Loucy (cell line): ENCODE results near the gene CALR.
"Not testable (repeated sequence)": the region's sequence is repeated elsewhere in the genome, so short reads cannot be mapped to it uniquely, and the experiment has no call there.

Source experiments
- H2AFZ ChIP-seq: fragments of 200-600 bp; sonication (generic); 2 replicates; pipeline ENCODE4 v1.6.0; 2016; ENCODE audit warnings: antibody characterized with exemption, mild to moderate bottlenecking, low read length, moderate library complexity
- H3F3A ChIP-seq: fragments of 200-600 bp; 2 replicates; pipeline ENCODE4 v1.6.0; 2016; ENCODE audit warnings: antibody characterized with exemption, low read depth, mild to moderate bottlenecking
- H3K27me3 ChIP-seq: fragments of 200-600 bp; sonication (generic); 2 replicates; pipeline ENCODE4 v1.6.1; 2014; ENCODE audit warnings: low read length, mild to moderate bottlenecking; ENCODE audit not compliant: insufficient read depth, poor library complexity, severe bottlenecking
- H3K36me3 ChIP-seq: fragments of 200-600 bp; sonication (generic); 2 replicates; pipeline ENCODE4 v1.6.1; 2016; ENCODE audit warnings: low read length; ENCODE audit not compliant: insufficient read depth
- H3K4me1 ChIP-seq: fragments of 200-600 bp; sonication (generic); 2 replicates; pipeline ENCODE4 v1.5.1; 2014; ENCODE audit warnings: low read length, mild to moderate bottlenecking; ENCODE audit not compliant: insufficient read depth, poor library complexity, severe bottlenecking
- H3K4me2 ChIP-seq: fragments of 200-600 bp; sonication (generic); 2 replicates; pipeline ENCODE4 v1.6.0; 2014; ENCODE audit warnings: antibody characterized with exemption, low read length, low read depth, mild to moderate bottlenecking; ENCODE audit not compliant: poor library complexity, severe bottlenecking
- H3K4me3 ChIP-seq: fragments of 200-600 bp; sonication (generic); 2 replicates; pipeline ENCODE4 v1.5.1; 2014; ENCODE audit warnings: low read length, mild to moderate bottlenecking, mixed read lengths; ENCODE audit not compliant: poor library complexity, severe bottlenecking
- H3K79me2 ChIP-seq: fragments of 200-600 bp; sonication (generic); 2 replicates; pipeline ENCODE4 v1.6.1; 2014; ENCODE audit warnings: low read length; ENCODE audit not compliant: insufficient read depth
- H3K9ac ChIP-seq: fragments of 200-600 bp; sonication (generic); 2 replicates; pipeline ENCODE4 v1.6.0; 2014; ENCODE audit warnings: mild to moderate bottlenecking, low read depth, low read length, moderate library complexity; ENCODE audit not compliant: poor library complexity, severe bottlenecking
- H3K9me2 ChIP-seq: fragments of 200-600 bp; sonication (generic); replicated peaks from 2 replicates; pipeline ENCODE4 v1.6.1; 2016; ENCODE audit warnings: low read depth, low read length, mixed read lengths
- H3K9me3 ChIP-seq: fragments of 200-600 bp; sonication (generic); 2 replicates; pipeline ENCODE4 v1.6.1; 2014; ENCODE audit warnings: mild to moderate bottlenecking, antibody characterized with exemption, low read length, low read depth; ENCODE audit not compliant: insufficient read depth
- H4K20me1 ChIP-seq: fragments of 200-600 bp; sonication (generic); 2 replicates; pipeline ENCODE4 v1.6.0; 2014; ENCODE audit warnings: antibody characterized with exemption, low read length, mild to moderate bottlenecking; ENCODE audit not compliant: insufficient read depth, poor library complexity, severe bottlenecking
- EZH2phosphoT487 ChIP-seq: fragments of 200-600 bp; IDR thresholded peaks from 2 replicates; pipeline ENCODE4 v1.6.1; 2018; ENCODE audit warnings: antibody characterized with exemption, mild to moderate bottlenecking, moderate library complexity, borderline replicate concordance
- TF ChIP-seq, protein P1 (sequence below): fragments of 200-600 bp; sonication (generic); conservative IDR thresholded peaks from 2 replicates; pipeline ENCODE4 v1.5.1; 2014; ENCODE audit warnings: mild to moderate bottlenecking, antibody characterized with exemption, low read length

CALR gene

GRCh38 chr19:12947702-12948611, 9.5 kb downstream of the CALR start:
- Histone ChIP-seq H3F3A (peaks cover 24% of the 10 kb centered on the region), H2AFZ (no peak overlapping the region), H3K4me1 (peaks cover 37% of the 10 kb centered on the region), H3K4me2 (peak overlapping the region; percentile 91), H4K20me1 (peaks cover 62% of the 10 kb centered on the region), H3K27me3 (no peaks in the 10 kb centered on the region), H3K4me3 (peak overlapping the region; percentile 96), H3K9me3 (no peaks in the 10 kb centered on the region), H3K79me2 (peaks cover 81% of the 10 kb centered on the region), H3K9me2 (no peaks in the 10 kb centered on the region), H3K36me3 (peaks cover 52% of the 10 kb centered on the region), H3K9ac (peak overlapping the region; percentile 91)
- TF ChIP-seq, protein P1, sequence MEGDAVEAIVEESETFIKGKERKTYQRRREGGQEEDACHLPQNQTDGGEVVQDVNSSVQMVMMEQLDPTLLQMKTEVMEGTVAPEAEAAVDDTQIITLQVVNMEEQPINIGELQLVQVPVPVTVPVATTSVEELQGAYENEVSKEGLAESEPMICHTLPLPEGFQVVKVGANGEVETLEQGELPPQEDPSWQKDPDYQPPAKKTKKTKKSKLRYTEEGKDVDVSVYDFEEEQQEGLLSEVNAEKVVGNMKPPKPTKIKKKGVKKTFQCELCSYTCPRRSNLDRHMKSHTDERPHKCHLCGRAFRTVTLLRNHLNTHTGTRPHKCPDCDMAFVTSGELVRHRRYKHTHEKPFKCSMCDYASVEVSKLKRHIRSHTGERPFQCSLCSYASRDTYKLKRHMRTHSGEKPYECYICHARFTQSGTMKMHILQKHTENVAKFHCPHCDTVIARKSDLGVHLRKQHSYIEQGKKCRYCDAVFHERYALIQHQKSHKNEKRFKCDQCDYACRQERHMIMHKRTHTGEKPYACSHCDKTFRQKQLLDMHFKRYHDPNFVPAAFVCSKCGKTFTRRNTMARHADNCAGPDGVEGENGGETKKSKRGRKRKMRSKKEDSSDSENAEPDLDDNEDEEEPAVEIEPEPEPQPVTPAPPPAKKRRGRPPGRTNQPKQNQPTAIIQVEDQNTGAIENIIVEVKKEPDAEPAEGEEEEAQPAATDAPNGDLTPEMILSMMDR, result no peak
- no peak for TF ChIP-seq EZH2phosphoT487

DNA sequence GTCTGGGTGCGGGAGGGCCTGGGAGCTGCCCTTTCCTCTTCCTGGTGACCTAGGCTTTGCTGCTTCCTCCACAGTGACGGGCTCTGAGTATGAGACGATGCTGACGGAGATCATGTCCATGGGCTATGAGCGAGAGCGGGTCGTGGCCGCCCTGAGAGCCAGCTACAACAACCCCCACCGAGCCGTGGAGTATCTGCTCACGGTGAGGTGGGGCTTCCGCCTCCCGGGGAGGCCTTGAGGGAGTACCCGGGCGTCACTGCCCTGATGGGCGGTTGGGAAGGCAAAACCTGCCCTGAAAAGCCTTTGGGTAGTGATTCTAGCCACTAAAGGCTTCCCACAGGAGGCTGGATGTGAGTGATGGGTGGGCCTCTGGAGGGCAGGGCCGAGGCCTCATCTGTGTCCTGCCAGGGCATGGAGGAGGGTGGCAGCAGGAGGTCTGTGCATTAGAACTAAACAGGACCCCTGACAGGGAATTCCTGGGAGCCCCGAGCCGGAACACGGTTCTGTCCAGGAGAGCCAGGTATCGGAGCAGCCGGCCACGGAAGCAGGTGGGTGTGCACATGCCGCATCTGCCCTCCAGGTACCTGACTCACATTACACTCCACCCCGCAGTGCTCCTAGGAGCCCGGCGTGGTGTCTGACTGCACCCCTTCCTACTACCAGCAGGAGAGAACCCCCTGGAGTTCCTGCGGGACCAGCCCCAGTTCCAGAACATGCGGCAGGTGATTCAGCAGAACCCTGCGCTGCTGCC, 10.4 kb downstream of the CALR start:
- Histone ChIP-seq H3F3A (peaks cover 17% of the 10 kb centered on the region), H3K36me3 (peaks cover 49% of the 10 kb centered on the region), H3K4me2 (peak overlapping the region; percentile 91), H3K9ac (no peak overlapping the region), H2AFZ (no peak overlapping the region), H3K9me3 (no peaks in the 10 kb centered on the region), H3K4me1 (peaks cover 30% of the 10 kb centered on the region), H4K20me1 (peaks cover 54% of the 10 kb centered on the region), H3K4me3 (no peak overlapping the region), H3K9me2 (no peaks in the 10 kb centered on the region), H3K79me2 (peaks cover 80% of the 10 kb centered on the region), H3K27me3 (no peaks in the 10 kb centered on the region)
- TF ChIP-seq, protein P1, result no peak
- no peak for TF ChIP-seq EZH2phosphoT487

- TF ChIP-seq EZH2phosphoT487, result no peak
- TF ChIP-seq, protein P1, result no peak
- Histone ChIP-seq H3K27me3 (no peaks in the 10 kb centered on the region), H3K9me3 (no peaks in the 10 kb centered on the region), H3K9ac (no peak overlapping the region), H3K79me2 (peaks cover 80% of the 10 kb centered on the region), H3K4me3 (no peak overlapping the region), H3K4me2 (no peak overlapping the region), H3K36me3 (peaks cover 41% of the 10 kb centered on the region), H3K4me1 (peaks cover 23% of the 10 kb centered on the region), H4K20me1 (peaks cover 53% of the 10 kb centered on the region), H2AFZ (no peak overlapping the region), H3K9me2 (no peaks in the 10 kb centered on the region), H3F3A (peaks cover 8% of the 10 kb centered on the region)
Measured at GRCh38 chr19:12949363-12950283, 11.2 kb downstream of the CALR start.

DNA sequence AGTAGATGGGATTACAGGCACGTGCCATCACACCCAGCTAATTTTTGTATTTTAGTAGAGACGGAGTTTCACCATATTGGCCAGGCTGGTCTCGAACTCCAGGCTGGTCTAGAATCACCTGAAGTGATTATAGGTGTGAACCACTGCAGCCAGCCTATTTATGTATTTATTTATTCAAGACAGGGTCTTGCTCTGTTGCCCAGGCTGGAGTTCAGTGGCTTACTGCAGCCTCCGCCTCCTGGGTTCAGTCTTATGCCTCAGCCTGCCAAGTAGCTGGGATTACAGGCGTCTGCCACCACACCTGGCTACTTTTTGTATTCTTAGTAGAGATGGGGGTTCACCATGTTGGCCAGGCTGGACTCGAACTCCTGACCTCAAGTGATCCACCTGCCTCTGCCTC, 13.6 kb downstream of the CALR start:
- H3K27me3 ChIP-seq, H2AFZ ChIP-seq, H3K9me3 ChIP-seq, H3K9me2 ChIP-seq, H3K9ac ChIP-seq, H3K4me3 ChIP-seq, H3F3A ChIP-seq, H3K4me2 ChIP-seq: not testable (repeated sequence)
- Histone ChIP-seq H3K79me2 (peaks cover 82% of the 10 kb centered on the region), H3K36me3 (peaks cover 37% of the 10 kb centered on the region; the same call in 1 of the 2 replicates), H4K20me1 (peaks cover 42% of the 10 kb centered on the region), H3K4me1 (peaks cover 25% of the 10 kb centered on the region)
